K562 (cell line): Measurements from ENCODE around the gene TRNT1. TPM values are rescaled to one million over a fixed set of nuclear protein-coding genes. Genes with fewer than 3 reads are reported as not detected.
A peak's percentile ranks its signal among the peaks of the same experiment; 100 is the strongest.

Source experiments
- ARID1B ChIP-seq: fragments of 450-650 bp; IDR thresholded peaks from 2 replicates; pipeline ENCODE4 v1.6.1; 2016; ENCODE audit warnings: antibody characterized with exemption, mild to moderate bottlenecking, inconsistent platforms
- ELF4 ChIP-seq: fragments of 450-650 bp; formaldehyde crosslinking; IDR thresholded peaks from 2 replicates; pipeline ENCODE4 v1.4.0; 2022; ENCODE audit warnings: missing genetic modification characterization
- FOS ChIP-seq: IDR thresholded peaks from 3 replicates; pipeline ENCODE4 v1.6.1; 2011; ENCODE audit not compliant: insufficient read length; ENCODE audit errors: extremely low read depth
- FOXK2 ChIP-seq, 2 experiments: fragments of 450-650 bp; IDR thresholded peaks in 1 of 2; conservative IDR thresholded peaks in 1 of 2; 2 replicates each; pipeline ENCODE4 v1.6.1; 2016; ENCODE audit warnings: low read depth in 2 of 2, mild to moderate bottlenecking in 1 of 2
- GABPA ChIP-seq: fragments of 200-800 bp; sonication (Bioruptor generic); conservative IDR thresholded peaks from 2 replicates; pipeline ENCODE4 v1.6.1; 2016; ENCODE audit warnings: low read depth, missing genetic modification characterization, missing compliant biosample characterization
- GTF2E2 ChIP-seq: fragments of 200-800 bp; sonication (Bioruptor generic); IDR thresholded peaks from 2 replicates; pipeline ENCODE4 v1.6.1; 2016; ENCODE audit warnings: missing genetic modification characterization, missing compliant biosample characterization
- HCFC1 ChIP-seq: IDR thresholded peaks from 2 replicates; pipeline ENCODE4 v1.6.1; 2012; ENCODE audit warnings: low read depth, low read length, improper control_type of control experiment
- HNRNPL ChIP-seq: fragments of 200-400 bp; formaldehyde crosslinking; IDR thresholded peaks from 2 replicates; pipeline ENCODE4 v1.6.1; 2017; ENCODE audit warnings: low read depth, mild to moderate bottlenecking, low read length
- KDM5B ChIP-seq: fragments of 200-600 bp; sonication (generic); IDR thresholded peaks from 2 replicates; pipeline ENCODE4 v1.6.1; 2012; ENCODE audit warnings: low read depth, mild to moderate bottlenecking, moderate library complexity, low read length, control low read depth, inconsistent platforms; ENCODE audit not compliant: insufficient replicate concordance
- L3MBTL2 ChIP-seq: fragments of 450-650 bp; IDR thresholded peaks from 2 replicates; pipeline ENCODE4 v1.6.1; 2016; ENCODE audit warnings: mild to moderate bottlenecking, moderate library complexity
- NBN ChIP-seq: fragments of 450-650 bp; IDR thresholded peaks from 2 replicates; pipeline ENCODE4 v1.6.1; 2016; ENCODE audit warnings: low read depth, mild to moderate bottlenecking
- POLR2AphosphoS2 ChIP-seq: IDR thresholded peaks from 2 replicates; pipeline ENCODE4 v1.6.1; 2012; ENCODE audit warnings: low read length, improper control_type of control experiment
- SETDB1 ChIP-seq: IDR thresholded peaks from one replicate; pipeline ENCODE4 v1.6.1; 2012; ENCODE audit warnings: low read length, control low read depth, inconsistent platforms
- SIRT6 ChIP-seq: IDR thresholded peaks from one replicate; pipeline ENCODE4 v1.6.1; 2012; ENCODE audit warnings: low read depth, mild to moderate bottlenecking, control low read depth, inconsistent platforms, low read length, moderate library complexity
- SMARCC2 ChIP-seq: fragments of 450-650 bp; IDR thresholded peaks from 2 replicates; pipeline ENCODE4 v1.6.1; 2017; ENCODE audit warnings: antibody characterized with exemption, moderate library complexity, mild to moderate bottlenecking, low read depth
- TAF1 ChIP-seq: IDR thresholded peaks from 2 replicates; pipeline ENCODE4 v1.6.1; 2011; ENCODE audit warnings: mild to moderate bottlenecking, low read length, moderate library complexity; ENCODE audit not compliant: insufficient read depth, control insufficient read depth, severe bottlenecking; ENCODE audit errors: extremely low read depth
- TAF9B ChIP-seq: fragments of 450-650 bp; IDR thresholded peaks from 2 replicates; pipeline ENCODE4 v1.6.1; 2018; ENCODE audit warnings: mild to moderate bottlenecking; ENCODE audit not compliant: partially characterized antibody
- TEAD2 ChIP-seq: fragments of 450-650 bp; IDR thresholded peaks from 2 replicates; pipeline ENCODE4 v1.6.1; 2016; ENCODE audit warnings: missing genetic modification characterization, control low read depth, missing compliant biosample characterization
- XRCC3 ChIP-seq: fragments of 450-650 bp; IDR thresholded peaks from 2 replicates; pipeline ENCODE4 v1.6.1; 2017; ENCODE audit warnings: mild to moderate bottlenecking, moderate library complexity
- ZNF165 ChIP-seq: fragments of 250-450 bp; sonication (Bioruptor Pico); IDR thresholded peaks from 2 replicates; pipeline ENCODE4 v1.4.0; 2020; ENCODE audit warnings: borderline replicate concordance
- ZNF263 ChIP-seq: sonication (generic); formaldehyde crosslinking; IDR thresholded peaks from 2 replicates; pipeline ENCODE4 v1.8.0; 2022; ENCODE audit warnings: mild to moderate bottlenecking, missing genetic modification reagents, borderline replicate concordance
- polyA plus RNA-seq, 8 experiments: library from polyadenylated mRNA; depleted of rRNA in 4 of 8; stranded (reverse) in 5 of 8; unstranded in 3 of 8; fragments of >200 nt; fragmentation: Nextera tagmentation in 2 of 8; fragmentation: Illumina TruSeq in 1 of 8; extraction: Ambion mirVana in 2 of 8; extraction: Trizol in 1 of 8; gene quantifications; 2 replicates each; pipeline versions ENCODE4 v1.2.1 to v1.2.3, GENCODE V29; 2011 to 2014; ENCODE audit warnings: inconsistent platforms in 1 of 8, missing spikeins in 1 of 8
- total RNA-seq, 7 experiments: library from RNA; depleted of rRNA in 6 of 7; stranded (reverse); fragments of >200 nt in 6 of 7; fragmentation: Illumina TruSeq in 2 of 7; extraction: Trizol in 2 of 7; gene quantifications; 2 replicates each; pipeline versions ENCODE4 v1.2.1 to v1.2.3, GENCODE V29; 2011 to 2021; ENCODE audit warnings: low replicate concordance in 1 of 7
- TF ChIP-seq, protein P1 (sequence below): sonication (generic); formaldehyde crosslinking; IDR thresholded peaks from 2 replicates; pipeline ENCODE4 v1.8.1; 2023; ENCODE audit warnings: mild to moderate bottlenecking, missing genetic modification reagents
- TF ChIP-seq, protein P2 (sequence below): fragments of 450-650 bp; IDR thresholded peaks from 2 replicates; pipeline ENCODE4 v1.7.1; 2018; ENCODE audit warnings: mild to moderate bottlenecking, low read depth; ENCODE audit not compliant: partially characterized antibody
- TF ChIP-seq, protein P3 (sequence below): fragments of 250-450 bp; sonication (Bioruptor Pico); IDR thresholded peaks from 2 replicates; pipeline ENCODE4 v1.8.0; 2022; ENCODE audit warnings: moderate library complexity, mild to moderate bottlenecking, inconsistent platforms

TRNT1 gene
- total and polyA plus RNA-seq, 9 of the 15 experiments (the other 6 are each of a cell fraction or from before 2014, with no cell fraction given): 38.1 to 58.2 (median 47.4) TPM

DNA sequence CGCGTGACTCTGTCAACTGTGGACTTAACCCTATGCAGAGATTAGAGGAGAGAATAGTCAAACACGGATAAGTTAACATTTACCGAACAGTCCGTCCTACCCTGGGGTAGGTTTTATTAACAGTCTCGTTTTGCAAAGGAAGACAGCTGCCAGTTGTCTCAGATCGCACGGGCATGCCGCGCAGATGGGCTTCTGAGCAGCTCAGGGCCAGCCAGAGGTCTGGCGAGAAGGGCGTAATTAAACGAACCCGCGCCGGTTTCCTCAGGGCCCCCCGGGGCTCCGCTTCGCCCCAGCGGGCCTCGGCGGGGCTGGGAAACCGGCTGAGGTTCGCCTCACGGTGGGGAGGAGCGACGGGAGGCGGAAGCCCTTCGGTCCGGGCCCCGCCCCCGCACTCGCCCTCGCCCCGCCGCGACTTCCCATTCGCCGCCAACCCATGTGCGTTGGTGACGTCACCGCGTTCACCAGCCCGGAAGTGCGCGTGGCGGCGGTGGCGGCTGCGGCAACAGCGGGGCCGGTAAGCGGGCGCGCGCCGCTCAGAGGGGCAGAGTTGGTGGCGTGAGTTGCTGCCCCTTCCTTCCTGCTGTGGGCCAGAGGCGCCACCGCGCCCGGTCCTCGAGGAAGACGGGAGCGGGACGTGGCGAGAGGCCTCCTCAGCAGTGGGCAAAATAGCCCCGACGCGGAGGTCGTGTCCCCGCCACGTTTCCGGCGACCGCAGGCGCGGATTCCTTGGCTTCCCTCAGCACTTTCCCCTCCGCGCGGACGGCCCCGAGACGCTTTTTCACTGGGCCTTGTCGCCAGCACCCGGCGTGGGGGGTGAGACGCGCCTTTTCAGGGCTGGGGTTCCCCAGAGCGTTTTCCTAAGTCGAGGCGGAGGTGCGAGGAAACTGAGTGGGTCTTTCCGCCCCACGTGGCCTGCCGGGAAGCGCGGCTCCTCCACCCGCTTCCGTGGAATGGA, at the start of gene TRNT1 (continued):
- TF ChIP-seq, protein P1, sequence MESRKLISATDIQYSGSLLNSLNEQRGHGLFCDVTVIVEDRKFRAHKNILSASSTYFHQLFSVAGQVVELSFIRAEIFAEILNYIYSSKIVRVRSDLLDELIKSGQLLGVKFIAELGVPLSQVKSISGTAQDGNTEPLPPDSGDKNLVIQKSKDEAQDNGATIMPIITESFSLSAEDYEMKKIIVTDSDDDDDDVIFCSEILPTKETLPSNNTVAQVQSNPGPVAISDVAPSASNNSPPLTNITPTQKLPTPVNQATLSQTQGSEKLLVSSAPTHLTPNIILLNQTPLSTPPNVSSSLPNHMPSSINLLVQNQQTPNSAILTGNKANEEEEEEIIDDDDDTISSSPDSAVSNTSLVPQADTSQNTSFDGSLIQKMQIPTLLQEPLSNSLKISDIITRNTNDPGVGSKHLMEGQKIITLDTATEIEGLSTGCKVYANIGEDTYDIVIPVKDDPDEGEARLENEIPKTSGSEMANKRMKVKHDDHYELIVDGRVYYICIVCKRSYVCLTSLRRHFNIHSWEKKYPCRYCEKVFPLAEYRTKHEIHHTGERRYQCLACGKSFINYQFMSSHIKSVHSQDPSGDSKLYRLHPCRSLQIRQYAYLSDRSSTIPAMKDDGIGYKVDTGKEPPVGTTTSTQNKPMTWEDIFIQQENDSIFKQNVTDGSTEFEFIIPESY (CRISPR knock-in tag): no peak
- TF ChIP-seq ZNF165 (CRISPR knock-in tag): peak; percentile 79
- TF ChIP-seq TEAD2 (tag): no peak
- TF ChIP-seq, protein P2, sequence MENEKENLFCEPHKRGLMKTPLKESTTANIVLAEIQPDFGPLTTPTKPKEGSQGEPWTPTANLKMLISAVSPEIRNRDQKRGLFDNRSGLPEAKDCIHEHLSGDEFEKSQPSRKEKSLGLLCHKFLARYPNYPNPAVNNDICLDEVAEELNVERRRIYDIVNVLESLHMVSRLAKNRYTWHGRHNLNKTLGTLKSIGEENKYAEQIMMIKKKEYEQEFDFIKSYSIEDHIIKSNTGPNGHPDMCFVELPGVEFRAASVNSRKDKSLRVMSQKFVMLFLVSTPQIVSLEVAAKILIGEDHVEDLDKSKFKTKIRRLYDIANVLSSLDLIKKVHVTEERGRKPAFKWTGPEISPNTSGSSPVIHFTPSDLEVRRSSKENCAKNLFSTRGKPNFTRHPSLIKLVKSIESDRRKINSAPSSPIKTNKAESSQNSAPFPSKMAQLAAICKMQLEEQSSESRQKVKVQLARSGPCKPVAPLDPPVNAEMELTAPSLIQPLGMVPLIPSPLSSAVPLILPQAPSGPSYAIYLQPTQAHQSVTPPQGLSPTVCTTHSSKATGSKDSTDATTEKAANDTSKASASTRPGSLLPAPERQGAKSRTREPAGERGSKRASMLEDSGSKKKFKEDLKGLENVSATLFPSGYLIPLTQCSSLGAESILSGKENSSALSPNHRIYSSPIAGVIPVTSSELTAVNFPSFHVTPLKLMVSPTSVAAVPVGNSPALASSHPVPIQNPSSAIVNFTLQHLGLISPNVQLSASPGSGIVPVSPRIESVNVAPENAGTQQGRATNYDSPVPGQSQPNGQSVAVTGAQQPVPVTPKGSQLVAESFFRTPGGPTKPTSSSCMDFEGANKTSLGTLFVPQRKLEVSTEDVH: peak; percentile 82
- TF ChIP-seq, protein P3, sequence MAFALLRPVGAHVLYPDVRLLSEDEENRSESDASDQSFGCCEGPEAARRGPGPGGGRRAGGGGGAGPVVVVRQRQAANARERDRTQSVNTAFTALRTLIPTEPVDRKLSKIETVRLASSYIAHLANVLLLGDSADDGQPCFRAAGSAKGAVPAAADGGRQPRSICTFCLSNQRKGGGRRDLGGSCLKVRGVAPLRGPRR (CRISPR knock-in tag): no peak
- no peak for TF ChIP-seq XRCC3
- peak; percentile 63 for TF ChIP-seq HCFC1
- TF ChIP-seq ZNF263: peak; percentile 61; the same call in 1 of the 2 replicates
- TF ChIP-seq ELF4: peak; percentile 94
- peak; percentile 73 to 84; a peak in 3 of 4 replicates for TF ChIP-seq FOXK2 (conservative IDR thresholded peaks at IDR 0.05 in 1 of 2, IDR thresholded peaks at IDR 0.05 in 1 of 2; ENCODE audit: low read depth in 2 of 2)
- peak; percentile 96 for TF ChIP-seq GTF2E2 (tag)
- peak; percentile 34 for TF ChIP-seq FOS
- no peak for TF ChIP-seq SETDB1
- TF ChIP-seq SIRT6: no peak
- TF ChIP-seq NBN: peak; percentile 94
- TF ChIP-seq L3MBTL2: peak; percentile 88
- TF ChIP-seq SMARCC2: no peak
- TF ChIP-seq POLR2AphosphoS2: no peak; the same call in 1 of the 2 replicates
- TF ChIP-seq ARID1B: no peak
- peak; percentile 72 for TF ChIP-seq HNRNPL
- peak; percentile 95 for TF ChIP-seq TAF1
- TF ChIP-seq KDM5B: peak; percentile 89
- peak; percentile 53 for TF ChIP-seq TAF9B
- peak; percentile 92 for TF ChIP-seq GABPA (tag)
